Neural cell (in vitro differentiated cells): ENCODE data around the gene GAB4.
"Not testable (repeated sequence)": the region's sequence is repeated elsewhere in the genome, so short reads cannot be mapped to it uniquely, and the experiment has no call there.

Experiments used
- CTCF ChIP-seq: fragments of 450-650 bp; IDR thresholded peaks from 2 replicates; pipeline ENCODE4 v1.5.1; 2014; ENCODE audit warnings: antibody characterized with exemption, mild to moderate bottlenecking, moderate library complexity; ENCODE audit not compliant: poor library complexity, severe bottlenecking
- EZH2 ChIP-seq: fragments of 200-600, 300-800 bp; shearing (Covaris generic), sonication (generic); IDR thresholded peaks from 2 replicates; pipeline ENCODE4 v1.6.1; 2014; ENCODE audit warnings: antibody characterized with exemption, low read length, borderline replicate concordance, mild to moderate bottlenecking; ENCODE audit not compliant: insufficient read depth, poor library complexity, severe bottlenecking
- REST ChIP-seq: IDR thresholded peaks from 2 replicates; pipeline ENCODE4 v1.6.1; 2012; ENCODE audit warnings: borderline replicate concordance
- TAF1 ChIP-seq: IDR thresholded peaks from 2 replicates; pipeline ENCODE4 v1.6.1; 2012; ENCODE audit warnings: low read depth

GRCh38 chr22:17032277-17032676 lies 24.3 kb upstream of the GAB4 start:
- not testable (repeated sequence) for TF ChIP-seq CTCF, REST, EZH2, TAF1
